Peyer's patch (tissue), 4 donors: Measurements from ENCODE around the gene PCBP1.

ENCODE experiments used
- POLR2A ChIP-seq, 2 donors: fragments of 450-650 bp; IDR thresholded peaks; one replicate each; pipeline ENCODE4 v1.5.1; 2017; ENCODE audit warnings: antibody characterized with exemption in 2 of 2, mild to moderate bottlenecking in 2 of 2, moderate library complexity in 2 of 2
- TF ChIP-seq, protein P1 (sequence below), 6 experiments: fragments of 450-650 bp in 4 of 6; fragments of 200-600 bp in 2 of 6; sonication (generic) in 1 of 6; IDR thresholded peaks; one replicate each; pipeline ENCODE4 v1.5.1; 2017 to 2019; ENCODE audit warnings: antibody characterized with exemption in 6 of 6, mild to moderate bottlenecking in 3 of 6, moderate library complexity in 1 of 6

GRCh38 chr2:70078384-70078783 lies 8.9 kb upstream of the PCBP1 start:
- TF ChIP-seq, protein P1, sequence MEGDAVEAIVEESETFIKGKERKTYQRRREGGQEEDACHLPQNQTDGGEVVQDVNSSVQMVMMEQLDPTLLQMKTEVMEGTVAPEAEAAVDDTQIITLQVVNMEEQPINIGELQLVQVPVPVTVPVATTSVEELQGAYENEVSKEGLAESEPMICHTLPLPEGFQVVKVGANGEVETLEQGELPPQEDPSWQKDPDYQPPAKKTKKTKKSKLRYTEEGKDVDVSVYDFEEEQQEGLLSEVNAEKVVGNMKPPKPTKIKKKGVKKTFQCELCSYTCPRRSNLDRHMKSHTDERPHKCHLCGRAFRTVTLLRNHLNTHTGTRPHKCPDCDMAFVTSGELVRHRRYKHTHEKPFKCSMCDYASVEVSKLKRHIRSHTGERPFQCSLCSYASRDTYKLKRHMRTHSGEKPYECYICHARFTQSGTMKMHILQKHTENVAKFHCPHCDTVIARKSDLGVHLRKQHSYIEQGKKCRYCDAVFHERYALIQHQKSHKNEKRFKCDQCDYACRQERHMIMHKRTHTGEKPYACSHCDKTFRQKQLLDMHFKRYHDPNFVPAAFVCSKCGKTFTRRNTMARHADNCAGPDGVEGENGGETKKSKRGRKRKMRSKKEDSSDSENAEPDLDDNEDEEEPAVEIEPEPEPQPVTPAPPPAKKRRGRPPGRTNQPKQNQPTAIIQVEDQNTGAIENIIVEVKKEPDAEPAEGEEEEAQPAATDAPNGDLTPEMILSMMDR (IDR thresholded peaks at IDR 0.05): no peak
- TF ChIP-seq POLR2A (IDR thresholded peaks at IDR 0.05): no peak
